ENCODE results near the gene ATP8A2.
A peak's percentile ranks its signal among the peaks of the same experiment; 100 is the strongest.

Gene ATP8A2

GRCh38 chr13:25901460-25902376, 529.9 kb downstream of the ATP8A2 start:
- DNase-seq: peak; percentile 55

- DNase-seq: no peak
Observed at GRCh38 chr13:25902455-25902854, 530.7 kb downstream of the ATP8A2 start.

- DNase-seq: no peak
Observed at GRCh38 chr13:25902891-25903341, 531.1 kb downstream of the ATP8A2 start.

- DNase-seq: no peak
Observed at GRCh38 chr13:25904830-25905229, 533.1 kb downstream of the ATP8A2 start.

- DNase-seq: no peak
Observed at GRCh38 chr13:25905611-25906010, 533.8 kb downstream of the ATP8A2 start.

- no peak for DNase-seq
Observed at GRCh38 chr13:25906191-25906661, 534.5 kb downstream of the ATP8A2 start.

GRCh38 chr13:25908366-25908765, 536.6 kb downstream of the ATP8A2 start:
- no peak for DNase-seq

GRCh38 chr13:25910243-25910642, 538.5 kb downstream of the ATP8A2 start:
- no peak for DNase-seq

- no peak for DNase-seq
Observed at GRCh38 chr13:25910991-25911419, 539.2 kb downstream of the ATP8A2 start.

GRCh38 chr13:25912961-25913360, 541.2 kb downstream of the ATP8A2 start:
- no peak for DNase-seq

GRCh38 chr13:25915840-25916518, 544.2 kb downstream of the ATP8A2 start:
- DNase-seq: no peak

GRCh38 chr13:25920277-25920676, 548.5 kb downstream of the ATP8A2 start:
- DNase-seq: no peak

- DNase-seq: no peak
Observed at GRCh38 chr13:25920931-25921330, 549.2 kb downstream of the ATP8A2 start.

- peak; percentile 40 for DNase-seq
Observed at GRCh38 chr13:25922376-25922775, 550.6 kb downstream of the ATP8A2 start.

GRCh38 chr13:25923217-25924085, 551.7 kb downstream of the ATP8A2 start:
- no peak for DNase-seq

- DNase-seq: no peak
Observed at GRCh38 chr13:25927363-25927762, 555.6 kb downstream of the ATP8A2 start.

- DNase-seq: no peak
Observed at GRCh38 chr13:25927932-25928331, 556.2 kb downstream of the ATP8A2 start.

- no peak for DNase-seq
Observed at GRCh38 chr13:25928941-25929505, 557.2 kb downstream of the ATP8A2 start.

GRCh38 chr13:25929816-25930215, 558.0 kb downstream of the ATP8A2 start:
- no peak for DNase-seq

- DNase-seq: no peak
Observed at GRCh38 chr13:25930653-25931052, 558.9 kb downstream of the ATP8A2 start.

- no peak for DNase-seq
Observed at GRCh38 chr13:25932365-25932764, 560.6 kb downstream of the ATP8A2 start.

GRCh38 chr13:25933520-25933919, 561.7 kb downstream of the ATP8A2 start:
- DNase-seq: no peak

GRCh38 chr13:25934127-25934526, 562.4 kb downstream of the ATP8A2 start:
- no peak for DNase-seq

Data from fibroblast of skin of right quadriceps (primary cell).